Measurements from ENCODE around the gene FOXP4. TPM values are rescaled to one million over a fixed set of nuclear protein-coding genes. Genes with fewer than 3 reads are reported as not detected.

The FOXP4 gene
- total RNA-seq, 1 experiment from 2014 or later: 32.3 TPM

GRCh38 chr6:41502917-41503671, 43.1 kb upstream of the FOXP4 start:
- Histone ChIP-seq H4K20me1 (ENCODE audit: insufficient read depth) (no peaks in the 10 kb centered on the region), H3K9me2 (ENCODE audit: insufficient read depth) (no peaks in the 10 kb centered on the region), H3K9me3 (ENCODE audit: control insufficient read depth in 1 of 2, insufficient read depth in 1 of 2, low read depth in 1 of 2, low read length in 2 of 2) (no peaks in the 10 kb centered on the region), H3K27me3 (ENCODE audit: insufficient read depth, low read length) (no peaks in the 10 kb centered on the region), H2AFZ (ENCODE audit: low read depth, low read length, poor library complexity, severe bottlenecking) (no peak overlapping the region), H3K4me3 (replicated peaks in 1 of 2; ENCODE audit: low read depth in 1 of 2, low read length in 2 of 2) (peak overlapping the region; percentile 22 to 49; a peak in 2 of 4 replicates), H3K36me3 (ENCODE audit: control insufficient read depth in 1 of 2, insufficient read depth in 2 of 2, low read length in 2 of 2) (no peaks in the 10 kb centered on the region), H3K27ac (ENCODE audit: low read depth, low read length) (no peak overlapping the region; the same call in 1 of the 2 replicates), H3K9ac (ENCODE audit: low read length) (peak overlapping the region; percentile 50; the same call in 1 of the 2 replicates), H3K79me2 (ENCODE audit: insufficient read depth, low read length) (no peaks in the 10 kb centered on the region), H3K4me2 (ENCODE audit: low read length) (peak overlapping the region; percentile 72), H3K4me1 (ENCODE audit: control insufficient read depth in 1 of 2, insufficient read depth in 2 of 2, low read length in 2 of 2) (peaks cover 12 to 20% of the 10 kb centered on the region in 2 experiments; a peak in 3 of 4 replicates)
- no TSS peak for BruUV-seq (replicated peaks)
- RAD21 ChIA-PET (ENCODE audit: low non-redundant PET in 1 of 2, low total read pairs in 2 of 2, uncharacterized antibody in 2 of 2, unreplicated experiment in 2 of 2): no interaction called here
- intact Hi-C loops (cut with micrococcal nuclease): no loop called here
- ATAC-seq: no peak
- no peak for TF ChIP-seq POLR2AphosphoS5 (IDR thresholded peaks at IDR 0.05; ENCODE audit: low read depth, low read length)
- TF ChIP-seq, protein P1, sequence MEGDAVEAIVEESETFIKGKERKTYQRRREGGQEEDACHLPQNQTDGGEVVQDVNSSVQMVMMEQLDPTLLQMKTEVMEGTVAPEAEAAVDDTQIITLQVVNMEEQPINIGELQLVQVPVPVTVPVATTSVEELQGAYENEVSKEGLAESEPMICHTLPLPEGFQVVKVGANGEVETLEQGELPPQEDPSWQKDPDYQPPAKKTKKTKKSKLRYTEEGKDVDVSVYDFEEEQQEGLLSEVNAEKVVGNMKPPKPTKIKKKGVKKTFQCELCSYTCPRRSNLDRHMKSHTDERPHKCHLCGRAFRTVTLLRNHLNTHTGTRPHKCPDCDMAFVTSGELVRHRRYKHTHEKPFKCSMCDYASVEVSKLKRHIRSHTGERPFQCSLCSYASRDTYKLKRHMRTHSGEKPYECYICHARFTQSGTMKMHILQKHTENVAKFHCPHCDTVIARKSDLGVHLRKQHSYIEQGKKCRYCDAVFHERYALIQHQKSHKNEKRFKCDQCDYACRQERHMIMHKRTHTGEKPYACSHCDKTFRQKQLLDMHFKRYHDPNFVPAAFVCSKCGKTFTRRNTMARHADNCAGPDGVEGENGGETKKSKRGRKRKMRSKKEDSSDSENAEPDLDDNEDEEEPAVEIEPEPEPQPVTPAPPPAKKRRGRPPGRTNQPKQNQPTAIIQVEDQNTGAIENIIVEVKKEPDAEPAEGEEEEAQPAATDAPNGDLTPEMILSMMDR (IDR thresholded peaks at IDR 0.05 in 2 of 3, conservative IDR thresholded peaks at IDR 0.05 in 1 of 3; ENCODE audit: borderline replicate concordance in 1 of 3, insufficient read depth in 1 of 3, low read depth in 2 of 3, low read length in 2 of 3): no peak
- CTCF ChIA-PET: no interaction called here
- POLR2A ChIA-PET: no interaction called here
- DNase-seq (ENCODE audit: low read depth, low spot score): no peak

DNA sequence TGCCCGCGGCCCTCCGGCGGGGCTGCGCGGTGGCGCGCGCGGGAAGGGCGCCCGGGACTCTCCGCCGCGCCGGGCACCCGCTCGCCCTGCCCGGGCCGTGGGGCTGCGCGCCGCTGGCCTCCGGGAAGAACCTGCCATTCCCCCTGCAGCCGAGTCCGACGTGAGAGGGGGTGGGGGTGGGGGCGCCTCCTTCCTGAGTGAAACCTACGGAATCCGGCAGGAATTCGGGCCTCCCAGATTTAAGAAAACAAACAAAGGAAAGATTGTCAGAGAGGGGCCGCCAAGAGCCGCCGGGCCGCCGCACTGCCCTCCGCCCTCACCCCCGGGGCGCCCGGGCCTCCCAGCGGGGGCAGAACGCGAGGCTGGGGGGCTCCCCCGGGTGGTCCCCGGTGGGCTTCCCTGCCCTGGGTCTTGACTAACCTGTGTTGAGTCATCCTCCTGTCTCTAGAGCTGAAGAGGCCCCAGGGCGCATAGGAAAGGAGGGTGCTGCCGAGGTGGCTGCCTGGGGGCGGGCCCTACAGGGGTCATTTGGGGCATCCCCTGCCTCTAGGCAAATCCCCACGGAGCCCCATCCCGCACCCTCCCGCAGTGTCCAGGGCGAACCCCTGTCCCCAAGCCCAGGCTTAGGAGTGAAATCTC, 42.2 kb upstream of the FOXP4 start:
- Histone ChIP-seq H3K9ac (ENCODE audit: low read length) (peak overlapping the region; percentile 50), H2AFZ (ENCODE audit: low read depth, low read length, poor library complexity, severe bottlenecking) (no peak overlapping the region), H3K9me3 (ENCODE audit: control insufficient read depth in 1 of 2, insufficient read depth in 1 of 2, low read depth in 1 of 2, low read length in 2 of 2) (no peaks in the 10 kb centered on the region), H3K36me3 (ENCODE audit: control insufficient read depth in 1 of 2, insufficient read depth in 2 of 2, low read length in 2 of 2) (no peaks in the 10 kb centered on the region), H3K4me3 (replicated peaks in 1 of 2; ENCODE audit: low read depth in 1 of 2, low read length in 2 of 2) (peak overlapping the region; percentile 25 to 49), H3K27ac (ENCODE audit: low read depth, low read length) (peak overlapping the region; percentile 18; the same call in 1 of the 2 replicates), H3K4me2 (ENCODE audit: low read length) (peak overlapping the region; percentile 72), H4K20me1 (ENCODE audit: insufficient read depth) (no peaks in the 10 kb centered on the region), H3K79me2 (ENCODE audit: insufficient read depth, low read length) (no peaks in the 10 kb centered on the region), H3K9me2 (ENCODE audit: insufficient read depth) (no peaks in the 10 kb centered on the region), H3K4me1 (ENCODE audit: control insufficient read depth in 1 of 2, insufficient read depth in 2 of 2, low read length in 2 of 2) (peaks cover 12 to 18% of the 10 kb centered on the region in 2 experiments; a peak in 3 of 4 replicates), H3K27me3 (ENCODE audit: insufficient read depth, low read length) (no peaks in the 10 kb centered on the region)
- TF ChIP-seq REST (IDR thresholded peaks at IDR 0.05; ENCODE audit: low read depth) (no peak), EZH2phosphoT487 (IDR thresholded peaks at IDR 0.05; ENCODE audit: borderline replicate concordance) (no peak), SP1 (IDR thresholded peaks at IDR 0.05; ENCODE audit: low read depth) (no peak), JUND (IDR thresholded peaks at IDR 0.05) (no peak), RAD21 (IDR thresholded peaks at IDR 0.05; ENCODE audit: low read depth) (no peak), ELF1 (IDR thresholded peaks at IDR 0.05; ENCODE audit: borderline replicate concordance, low read depth) (no peak)
- ChIA-PET POLR2A (no interaction called here), RAD21 (ENCODE audit: low non-redundant PET in 1 of 2, low total read pairs in 2 of 2, uncharacterized antibody in 2 of 2, unreplicated experiment in 2 of 2) (no interaction called here), CTCF (no interaction called here)
- BruUV-seq (replicated peaks): no TSS peak
- ATAC-seq (peak; percentile 65), DNase-seq (ENCODE audit: low read depth, low spot score) (no peak)
- intact Hi-C loops (cut with micrococcal nuclease): no loop called here

Data from HCT116 (cell line).